SK-N-SH (cell line): Measurements from ENCODE around the gene ALDH4A1. TPM values are rescaled to one million over a fixed set of nuclear protein-coding genes. Genes with fewer than 3 reads are reported as not detected.

Experiments
- CTCF ChIA-PET: fragments of 300-600, 350-600 bp; formaldehyde crosslinking; extraction: SDS; loops from one replicate; lab custom pipeline; 2021; lab: Yijun Ruan, JAX
- POLR2A ChIA-PET: fragments of 350-600 bp; sonication (Branson Sonifier 250); formaldehyde crosslinking; extraction: SDS; loops from one replicate; lab custom pipeline; 2020; ENCODE audit warnings: antibody characterized with exemption, inconsistent platforms; lab: Yijun Ruan, JAX
- DNase-seq: peaks from one replicate; pipeline ENCODE4 v3.0.0; 2012
- H2AFZ ChIP-seq: fragments of 200-600 bp; sonication (generic); 2 replicates; pipeline ENCODE4 v1.8.1; 2016; ENCODE audit warnings: antibody characterized with exemption, mild to moderate bottlenecking, low read depth
- H3F3A ChIP-seq: fragments of 200-600 bp; sonication (generic); replicated peaks from 2 replicates; pipeline ENCODE3; 2016; ENCODE audit warnings: antibody characterized with exemption, mild to moderate bottlenecking; ENCODE audit not compliant: insufficient read depth
- H3K27ac ChIP-seq, 2 experiments: fragments of 200-500 bp in 1 of 2; fragments of 200-600 bp in 1 of 2; sonication (Bioruptor generic) in 1 of 2; sonication (generic), shearing (Covaris generic) in 1 of 2; 2 replicates each; pipeline versions ENCODE4 v1.5.1 to v1.6.1; 2014 to 2016; ENCODE audit warnings: low read depth in 2 of 2, inconsistent platforms in 1 of 2, low read length in 1 of 2, mild to moderate bottlenecking in 1 of 2, mixed read lengths in 1 of 2
- H3K27me3 ChIP-seq: fragments of 200-600 bp; sonication (generic), shearing (Covaris generic); 2 replicates; pipeline ENCODE4 v1.6.1; 2016; ENCODE audit warnings: mixed run types; ENCODE audit not compliant: insufficient read depth
- H3K36me3 ChIP-seq, 2 experiments: fragments of 200-500 bp in 1 of 2; fragments of 200-600 bp in 1 of 2; sonication (Bioruptor generic) in 1 of 2; sonication (generic) in 1 of 2; replicated peaks in 1 of 2; 2 replicates each; pipeline versions ENCODE3 to v1.5.1; 2014 to 2016; ENCODE audit warnings: low read length in 1 of 2, mild to moderate bottlenecking in 1 of 2; ENCODE audit not compliant: insufficient read depth in 2 of 2, control insufficient read depth in 1 of 2
- H3K4me1 ChIP-seq, 2 experiments: fragments of 200-500 bp in 1 of 2; fragments of 200-600 bp in 1 of 2; sonication (Bioruptor generic) in 1 of 2; sonication (generic), shearing (Covaris generic) in 1 of 2; 2 replicates each; pipeline versions ENCODE4 v1.5.1 to v1.6.1; 2014 to 2016; ENCODE audit warnings: low read depth in 1 of 2, low read length in 1 of 2, mixed run types in 1 of 2; ENCODE audit not compliant: insufficient read depth in 2 of 2, control insufficient read depth in 1 of 2
- H3K4me2 ChIP-seq: fragments of 200-600 bp; sonication (generic), shearing (Covaris generic); 2 replicates; pipeline ENCODE4 v1.6.1; 2017; ENCODE audit warnings: mixed run types
- H3K4me3 ChIP-seq, 2 experiments: fragments of 200-500 bp in 1 of 2; fragments of 200-600 bp in 1 of 2; sonication (Bioruptor generic) in 1 of 2; sonication (generic), shearing (Covaris generic) in 1 of 2; 2 replicates each; pipeline versions ENCODE4 v1.5.1 to v1.8.1; 2014 to 2016; ENCODE audit warnings: low read depth in 2 of 2, inconsistent platforms in 1 of 2, low read length in 1 of 2, mild to moderate bottlenecking in 1 of 2, mixed read lengths in 1 of 2, moderate library complexity in 1 of 2
- H3K79me2 ChIP-seq: fragments of 200-600 bp; sonication (generic); 2 replicates; pipeline ENCODE4 v1.8.1; 2017; ENCODE audit warnings: mild to moderate bottlenecking; ENCODE audit not compliant: insufficient read depth
- H3K9ac ChIP-seq: fragments of 200-600 bp; sonication (generic); 2 replicates; pipeline ENCODE4 v1.6.1; 2017; ENCODE audit warnings: mixed run types
- H3K9me2 ChIP-seq: fragments of 200-600 bp; sonication (generic); 2 replicates; pipeline ENCODE4 v1.6.1; 2017; ENCODE audit warnings: mixed run types
- H3K9me3 ChIP-seq: fragments of 200-600 bp; sonication (generic); 2 replicates; pipeline ENCODE4 v1.6.1; 2017; ENCODE audit warnings: mixed run types, mild to moderate bottlenecking, moderate library complexity
- H4K20me1 ChIP-seq: fragments of 200-600 bp; sonication (generic); 2 replicates; pipeline ENCODE4 v1.6.1; 2017; ENCODE audit warnings: mild to moderate bottlenecking, mixed run types; ENCODE audit not compliant: insufficient read depth
- ELF1 ChIP-seq: IDR thresholded peaks from 2 replicates; pipeline ENCODE4 v1.4.0; 2012
- EP300 ChIP-seq, 2 experiments: IDR thresholded peaks; 2 replicates each; pipeline versions ENCODE4 v1.4.0 to v1.6.1; 2012; ENCODE audit warnings: borderline replicate concordance in 1 of 2, low read depth in 1 of 2, low read length in 1 of 2
- FOXM1 ChIP-seq: IDR thresholded peaks from 2 replicates; pipeline ENCODE4 v1.4.0; 2012; ENCODE audit warnings: low read depth, mild to moderate bottlenecking
- GABPA ChIP-seq: IDR thresholded peaks from 2 replicates; pipeline ENCODE4 v1.4.0; 2012; ENCODE audit warnings: low read depth, mild to moderate bottlenecking
- GATA2 ChIP-seq: sonication (generic); formaldehyde crosslinking; IDR thresholded peaks from 2 replicates; pipeline ENCODE4 v1.5.0; 2020; ENCODE audit warnings: mild to moderate bottlenecking, missing genetic modification reagents
- JUND ChIP-seq: IDR thresholded peaks from 2 replicates; pipeline ENCODE4 v1.4.0; 2012
- MEF2A ChIP-seq: IDR thresholded peaks from 2 replicates; pipeline ENCODE4 v1.4.0; 2012; ENCODE audit warnings: low read depth, borderline replicate concordance
- MXI1 ChIP-seq: IDR thresholded peaks from 2 replicates; pipeline ENCODE4 v1.6.1; 2012; ENCODE audit warnings: mild to moderate bottlenecking, low read depth, low read length, improper control_type of control experiment
- NRF1 ChIP-seq: IDR thresholded peaks from 2 replicates; pipeline ENCODE4 v1.6.1; 2012; ENCODE audit warnings: low read depth, mild to moderate bottlenecking, low read length
- POLR2AphosphoS5 ChIP-seq: IDR thresholded peaks from 2 replicates; pipeline ENCODE4 v1.6.1; 2012; ENCODE audit warnings: low read depth, low read length
- RAD21 ChIP-seq: IDR thresholded peaks from 2 replicates; pipeline ENCODE4 v1.6.1; 2012; ENCODE audit warnings: mild to moderate bottlenecking, low read length
- RCOR1 ChIP-seq: fragments of 150-350 bp; IDR thresholded peaks from 2 replicates; pipeline ENCODE4 v1.6.1; 2017; ENCODE audit warnings: antibody characterized with exemption, low read length
- RFX5 ChIP-seq: IDR thresholded peaks from 2 replicates; pipeline ENCODE4 v1.6.1; 2012; ENCODE audit warnings: mild to moderate bottlenecking, improper control_type of control experiment, low read length
- SIN3A ChIP-seq: IDR thresholded peaks from 2 replicates; pipeline ENCODE4 v1.6.1; 2012; ENCODE audit warnings: low read depth, mild to moderate bottlenecking, low read length, moderate library complexity, borderline replicate concordance
- SMC3 ChIP-seq: IDR thresholded peaks from 2 replicates; pipeline ENCODE4 v1.6.1; 2012; ENCODE audit warnings: low read depth, low read length, improper control_type of control experiment
- TAF1 ChIP-seq: IDR thresholded peaks from 2 replicates; pipeline ENCODE4 v1.6.1; 2012; ENCODE audit warnings: low read depth, mild to moderate bottlenecking, low read length, moderate library complexity, borderline replicate concordance
- TEAD4 ChIP-seq: IDR thresholded peaks from 2 replicates; pipeline ENCODE4 v1.4.0; 2012; ENCODE audit warnings: mild to moderate bottlenecking, borderline replicate concordance; ENCODE audit not compliant: insufficient read depth
- YY1 ChIP-seq: IDR thresholded peaks from 2 replicates; pipeline ENCODE4 v1.4.0; 2012; ENCODE audit warnings: low read depth, mild to moderate bottlenecking
- WGBS: methylation state at CpG from one replicate; pipeline ENCODE4 v1.1.6; 2017; ENCODE audit warnings: low lambda C conversion rate; 5-methylcytosine and 5-hydroxymethylcytosine counted together
- polyA plus RNA-seq, 3 experiments: library from polyadenylated mRNA; depleted of rRNA; stranded (reverse); fragments of >200 nt; gene quantifications; 2 replicates each; pipeline ENCODE4 v1.2.3, GENCODE V29; 2012
- TF ChIP-seq, protein P1 (sequence below): IDR thresholded peaks from 2 replicates; pipeline ENCODE4 v1.4.0; 2012; ENCODE audit warnings: low read depth, borderline replicate concordance
- TF ChIP-seq, protein P2 (sequence below): IDR thresholded peaks from 2 replicates; pipeline ENCODE4 v1.4.0; 2012; ENCODE audit warnings: low read depth, borderline replicate concordance

The ALDH4A1 gene
- polyA plus RNA-seq, 1 of the 3 experiments (the other 2 are of a cell fraction) = 18.5 TPM

DNA sequence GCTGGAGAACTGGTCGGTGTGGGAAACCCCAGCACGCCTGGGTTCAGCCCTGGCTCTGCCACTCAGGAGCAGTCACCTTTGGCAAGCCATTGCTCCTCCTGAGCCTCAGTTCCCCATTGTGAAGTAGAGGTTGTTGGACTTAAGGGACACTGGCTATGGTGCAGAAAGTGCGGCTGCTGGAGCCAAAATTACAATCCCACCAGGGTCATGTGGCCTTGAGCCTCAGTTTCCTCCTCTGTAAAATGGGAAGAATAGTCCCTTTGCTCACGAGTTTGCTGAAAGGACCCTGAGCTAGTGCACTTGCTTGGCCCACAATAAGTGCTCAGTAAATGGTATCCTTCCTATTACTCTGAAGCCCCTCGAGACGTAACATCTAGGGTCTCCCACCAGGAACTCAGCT lies 28.3 kb downstream of the ALDH4A1 start:
- no peaks in the 10 kb centered on the region for H3K9me2 ChIP-seq
- ChIA-PET POLR2A (no interaction called here), CTCF (interaction anchor here (0.7 to 25.9 kb wide), 28 partner anchors 8 to 292 kb away, joined by 3 to 350 read pairs (median 5); partner anchors contain the start of gene TAS1R2)
- H3K79me2 ChIP-seq = no peaks in the 10 kb centered on the region
- no peak overlapping the region for H2AFZ ChIP-seq
- TF ChIP-seq SMC3 = no peak
- TF ChIP-seq, protein P1, sequence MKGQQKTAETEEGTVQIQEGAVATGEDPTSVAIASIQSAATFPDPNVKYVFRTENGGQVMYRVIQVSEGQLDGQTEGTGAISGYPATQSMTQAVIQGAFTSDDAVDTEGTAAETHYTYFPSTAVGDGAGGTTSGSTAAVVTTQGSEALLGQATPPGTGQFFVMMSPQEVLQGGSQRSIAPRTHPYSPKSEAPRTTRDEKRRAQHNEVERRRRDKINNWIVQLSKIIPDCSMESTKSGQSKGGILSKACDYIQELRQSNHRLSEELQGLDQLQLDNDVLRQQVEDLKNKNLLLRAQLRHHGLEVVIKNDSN = no peak
- no peak for TF ChIP-seq GABPA
- no peak for TF ChIP-seq RAD21
- no peak for TF ChIP-seq JUND
- no peak for TF ChIP-seq EP300 (IDR thresholded peaks at IDR 0.05; ENCODE audit: borderline replicate concordance in 1 of 2, low read depth in 1 of 2, low read length in 1 of 2)
- TF ChIP-seq YY1 = no peak
- TF ChIP-seq MXI1 = no peak
- TF ChIP-seq RFX5 = no peak
- no peak for TF ChIP-seq TAF1
- no peak for TF ChIP-seq GATA2
- no peak for TF ChIP-seq MEF2A
- TF ChIP-seq, protein P2, sequence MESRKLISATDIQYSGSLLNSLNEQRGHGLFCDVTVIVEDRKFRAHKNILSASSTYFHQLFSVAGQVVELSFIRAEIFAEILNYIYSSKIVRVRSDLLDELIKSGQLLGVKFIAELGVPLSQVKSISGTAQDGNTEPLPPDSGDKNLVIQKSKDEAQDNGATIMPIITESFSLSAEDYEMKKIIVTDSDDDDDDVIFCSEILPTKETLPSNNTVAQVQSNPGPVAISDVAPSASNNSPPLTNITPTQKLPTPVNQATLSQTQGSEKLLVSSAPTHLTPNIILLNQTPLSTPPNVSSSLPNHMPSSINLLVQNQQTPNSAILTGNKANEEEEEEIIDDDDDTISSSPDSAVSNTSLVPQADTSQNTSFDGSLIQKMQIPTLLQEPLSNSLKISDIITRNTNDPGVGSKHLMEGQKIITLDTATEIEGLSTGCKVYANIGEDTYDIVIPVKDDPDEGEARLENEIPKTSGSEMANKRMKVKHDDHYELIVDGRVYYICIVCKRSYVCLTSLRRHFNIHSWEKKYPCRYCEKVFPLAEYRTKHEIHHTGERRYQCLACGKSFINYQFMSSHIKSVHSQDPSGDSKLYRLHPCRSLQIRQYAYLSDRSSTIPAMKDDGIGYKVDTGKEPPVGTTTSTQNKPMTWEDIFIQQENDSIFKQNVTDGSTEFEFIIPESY = no peak
- no peak for TF ChIP-seq NRF1
- no peak for TF ChIP-seq POLR2AphosphoS5
- TF ChIP-seq RCOR1 = no peak
- TF ChIP-seq FOXM1 = no peak
- TF ChIP-seq TEAD4 = no peak
- no peak for TF ChIP-seq SIN3A
- no peak for TF ChIP-seq ELF1
- WGBS = 68% methylated on average over 4 of the region's 6 CpGs
- H3K4me2 ChIP-seq = no peak overlapping the region
- no peak overlapping the region for H3K9ac ChIP-seq
- H3K27me3 ChIP-seq = no peaks in the 10 kb centered on the region
- no peak overlapping the region for H3K27ac ChIP-seq
- H3F3A ChIP-seq = no peaks in the 10 kb centered on the region
- no peaks in the 10 kb centered on the region for H3K36me3 ChIP-seq
- no peak for DNase-seq
- no peaks in the 10 kb centered on the region for H3K9me3 ChIP-seq
- H3K4me1 ChIP-seq = peaks cover 0 to 2% of the 10 kb centered on the region in 2 experiments; a peak in 1 of 4 replicates
- H4K20me1 ChIP-seq = no peaks in the 10 kb centered on the region
- H3K4me3 ChIP-seq = no peak overlapping the region
